NCI-H345 treated with DMSO at 0.1 percent for 48 hours (cell line): ENCODE data around the gene CFI.

Experiments
- DNase-seq: peaks from one replicate; lab custom pipeline; 2025; ENCODE audit not compliant: unreplicated experiment; lab: John Stamatoyannopoulos, UW

The CFI gene

DNA sequence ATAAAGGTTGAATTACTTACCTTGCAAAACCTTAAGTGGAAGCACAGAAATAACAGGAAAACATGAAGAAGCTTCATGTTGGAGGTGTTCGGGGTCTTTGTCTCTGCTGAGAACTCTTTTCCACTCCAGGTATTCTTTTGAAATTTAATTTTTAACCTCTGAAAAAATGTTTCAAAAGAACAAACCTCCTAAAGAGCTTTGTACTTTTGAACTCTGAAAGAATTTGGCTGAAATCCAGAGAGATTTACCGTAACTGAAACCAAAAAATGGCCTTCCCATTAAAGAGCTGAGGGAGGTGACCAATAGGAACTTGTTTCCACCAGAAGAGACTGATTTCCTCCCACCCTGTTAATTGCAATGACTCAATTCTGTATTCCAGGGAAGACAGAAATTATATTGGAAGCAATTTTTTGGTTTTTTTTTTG, at the start of gene CFI:
CFI (minus strand) TSS at position 105 of the 425 bp plus-strand sequence; CDS start at position 77, 28 bp downstream.
- DNase-seq: no peak

- DNase-seq: no peak
Measured at GRCh38 chr4:109850601-109851000, 48.8 kb upstream of the CFI start.

GRCh38 chr4:109848501-109848900, 46.7 kb upstream of the CFI start:
- DNase-seq: no peak

DNA sequence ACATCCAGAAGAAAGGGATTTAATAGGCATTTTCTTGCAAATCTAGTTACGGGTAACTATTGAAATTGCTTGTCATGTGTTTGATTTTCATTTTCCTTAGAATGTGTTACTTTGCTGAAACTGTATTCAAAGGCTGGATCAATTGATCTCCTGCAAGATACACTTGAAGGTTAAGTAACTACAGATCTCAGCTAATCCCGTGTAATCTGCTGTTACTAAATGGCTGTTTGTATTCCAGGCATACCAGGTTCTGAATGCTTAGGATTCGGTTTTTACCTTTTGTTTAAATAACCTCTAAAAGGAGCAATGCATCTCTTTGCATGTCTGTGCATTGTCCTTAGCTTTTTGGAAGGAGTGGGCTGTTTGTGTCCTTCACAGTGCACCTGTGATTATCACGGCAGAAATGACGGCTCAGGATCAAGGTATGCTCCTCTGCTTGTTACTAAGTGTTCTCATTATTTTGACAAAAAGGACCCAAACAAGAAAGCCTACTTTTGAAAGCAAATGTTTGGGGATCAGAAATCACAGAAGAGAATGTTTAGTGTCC, 46.2 kb upstream of the CFI start, which contains the start of gene LRIT3:
LRIT3 (plus strand) TSS at position 212 of the 547 bp plus-strand sequence; CDS start at position 307, 95 bp downstream.
- no peak for DNase-seq

GRCh38 chr4:109846395-109847098, 44.7 kb upstream of the CFI start:
- DNase-seq: no peak

DNA sequence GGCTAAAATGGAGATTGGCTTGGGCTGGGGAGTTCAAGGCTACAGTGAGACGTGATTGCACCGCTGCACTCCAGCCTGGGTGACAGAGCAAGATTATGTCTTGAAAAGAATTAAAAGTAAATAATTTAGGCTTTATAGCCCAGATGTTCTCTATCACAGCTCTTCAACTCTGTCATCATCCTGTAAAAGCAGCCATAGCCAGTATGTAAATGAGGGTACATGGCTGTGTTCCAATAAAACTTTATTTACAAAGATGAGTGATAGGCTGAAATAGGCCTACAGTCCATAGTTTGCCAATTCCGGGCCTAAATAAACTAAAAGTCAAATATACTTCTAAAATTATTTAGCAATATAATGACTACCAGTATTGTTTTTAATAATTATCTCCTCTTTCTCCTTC, 35.2 kb upstream of the CFI start:
- no peak for DNase-seq

- DNase-seq: no peak
Measured at GRCh38 chr4:109833756-109834155, 32.0 kb upstream of the CFI start.

GRCh38 chr4:109827672-109828071, 25.9 kb upstream of the CFI start, which contains the start of gene RRH:
RRH (plus strand) TSS chr4:109827972; CDS start chr4:109828028, 56 bp downstream.
- DNase-seq: no peak

GRCh38 chr4:109826719-109827118, 24.9 kb upstream of the CFI start:
- no peak for DNase-seq

DNA sequence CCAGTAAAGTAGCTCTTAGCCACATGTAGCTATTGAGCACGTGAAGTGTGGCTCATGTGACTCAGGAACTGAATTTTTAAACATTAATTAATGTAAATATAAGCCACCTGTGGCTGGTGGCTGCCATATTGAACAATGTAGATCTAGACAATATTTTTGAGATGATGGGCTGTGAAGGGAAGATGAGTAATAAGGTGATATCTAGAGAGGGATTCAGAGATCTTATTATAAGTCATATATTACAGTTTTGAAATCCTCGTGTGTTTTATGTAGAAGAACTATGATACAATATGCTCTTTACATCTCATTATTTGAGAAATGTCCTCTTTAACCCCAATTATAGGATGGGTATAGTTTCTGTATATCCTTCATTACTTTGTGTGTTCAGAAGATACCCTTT, 19.4 kb upstream of the CFI start:
- no peak for DNase-seq

GRCh38 chr4:109820563-109820962, 18.8 kb upstream of the CFI start:
- DNase-seq: no peak

GRCh38 chr4:109818268-109818667, 16.5 kb upstream of the CFI start:
- DNase-seq: no peak

DNA sequence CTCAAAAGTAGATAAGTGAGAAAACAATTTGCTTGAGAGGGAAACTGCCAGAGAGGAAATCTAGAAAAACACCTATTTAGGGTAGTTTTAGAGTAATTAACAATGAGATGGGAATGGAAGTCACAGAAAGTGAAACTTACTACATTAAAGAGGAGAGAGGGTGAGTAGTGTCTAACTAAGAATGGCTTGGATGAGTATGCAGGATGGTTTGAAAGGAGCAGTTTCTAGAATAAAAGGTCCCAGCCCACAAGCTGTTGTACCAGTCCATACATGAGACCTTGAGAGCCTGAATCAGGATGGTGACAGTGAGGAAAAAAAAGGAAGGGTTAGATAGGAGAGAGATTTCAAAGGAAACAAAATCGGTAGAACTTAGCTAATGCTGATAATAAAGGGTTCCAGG, 15.1 kb upstream of the CFI start:
- DNase-seq: no peak

DNA sequence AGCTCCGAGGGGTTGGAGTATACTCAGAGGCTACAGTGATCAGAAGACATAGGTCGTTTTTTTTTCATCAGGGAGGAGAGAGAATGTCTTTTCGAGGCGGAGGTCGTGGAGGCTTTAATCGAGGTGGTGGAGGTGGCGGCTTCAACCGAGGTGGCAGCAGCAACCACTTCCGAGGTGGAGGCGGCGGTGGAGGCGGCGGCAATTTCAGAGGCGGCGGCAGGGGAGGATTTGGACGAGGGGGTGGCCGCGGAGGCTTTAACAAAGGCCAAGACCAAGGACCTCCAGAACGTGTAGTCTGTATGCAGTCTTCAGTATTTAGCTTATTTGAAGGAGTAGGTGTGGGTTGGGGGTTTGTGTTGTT, 14.3 kb upstream of the CFI start:
- no peak for DNase-seq

DNA sequence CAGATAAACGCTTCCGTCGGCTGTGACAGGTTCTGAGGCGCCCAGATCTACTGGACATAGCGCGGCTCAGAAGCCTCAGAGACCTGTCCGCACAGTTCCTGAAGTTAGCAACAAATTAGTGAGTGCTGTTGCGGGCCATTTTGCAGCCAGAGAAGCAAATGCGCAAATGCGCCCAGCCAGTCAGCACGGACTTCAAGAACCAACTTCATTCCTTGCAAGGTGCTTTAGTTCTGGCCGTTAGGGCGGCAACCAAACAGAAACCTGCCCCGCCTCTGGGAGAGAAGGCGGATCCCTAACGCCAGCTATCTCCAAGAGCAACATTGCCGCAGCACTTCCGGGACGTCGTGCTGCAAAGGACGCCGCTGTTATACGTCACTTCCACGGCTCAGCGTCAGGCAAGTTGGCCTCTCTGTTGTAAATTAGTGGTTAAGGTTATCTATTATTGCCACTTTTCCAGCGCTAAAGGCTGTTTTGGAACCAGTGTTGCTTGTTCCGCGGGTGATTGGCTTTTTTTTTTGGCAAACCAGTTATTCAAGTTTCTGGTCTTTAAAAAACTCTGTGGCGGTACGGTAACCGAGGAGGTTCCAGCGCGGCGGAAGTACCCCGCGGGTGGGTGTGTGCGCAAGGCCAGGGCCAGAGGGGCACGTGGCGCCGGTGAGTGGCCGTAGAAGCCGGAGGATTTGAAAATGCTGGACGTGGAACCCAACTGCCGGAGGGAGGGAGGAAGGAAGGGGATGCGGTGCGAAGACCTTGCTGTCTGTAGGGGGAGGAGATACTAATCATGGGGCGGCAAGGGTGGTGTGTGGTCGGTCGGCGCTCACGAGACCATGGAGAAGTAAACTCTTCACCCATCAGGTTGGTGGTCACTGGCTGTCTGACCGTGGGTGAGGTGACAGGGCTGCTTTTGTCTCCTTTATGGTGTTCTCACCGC, 13.6 kb upstream of the CFI start, which contains the start of gene GAR1:
GAR1 (plus strand) TSS at position 612 of the 931 bp plus-strand sequence. CDS start 403 bp downstream, outside the sequence.
- peak; percentile 76 for DNase-seq

- DNase-seq: no peak
Measured at GRCh38 chr4:109811707-109812106, 9.9 kb upstream of the CFI start.

DNA sequence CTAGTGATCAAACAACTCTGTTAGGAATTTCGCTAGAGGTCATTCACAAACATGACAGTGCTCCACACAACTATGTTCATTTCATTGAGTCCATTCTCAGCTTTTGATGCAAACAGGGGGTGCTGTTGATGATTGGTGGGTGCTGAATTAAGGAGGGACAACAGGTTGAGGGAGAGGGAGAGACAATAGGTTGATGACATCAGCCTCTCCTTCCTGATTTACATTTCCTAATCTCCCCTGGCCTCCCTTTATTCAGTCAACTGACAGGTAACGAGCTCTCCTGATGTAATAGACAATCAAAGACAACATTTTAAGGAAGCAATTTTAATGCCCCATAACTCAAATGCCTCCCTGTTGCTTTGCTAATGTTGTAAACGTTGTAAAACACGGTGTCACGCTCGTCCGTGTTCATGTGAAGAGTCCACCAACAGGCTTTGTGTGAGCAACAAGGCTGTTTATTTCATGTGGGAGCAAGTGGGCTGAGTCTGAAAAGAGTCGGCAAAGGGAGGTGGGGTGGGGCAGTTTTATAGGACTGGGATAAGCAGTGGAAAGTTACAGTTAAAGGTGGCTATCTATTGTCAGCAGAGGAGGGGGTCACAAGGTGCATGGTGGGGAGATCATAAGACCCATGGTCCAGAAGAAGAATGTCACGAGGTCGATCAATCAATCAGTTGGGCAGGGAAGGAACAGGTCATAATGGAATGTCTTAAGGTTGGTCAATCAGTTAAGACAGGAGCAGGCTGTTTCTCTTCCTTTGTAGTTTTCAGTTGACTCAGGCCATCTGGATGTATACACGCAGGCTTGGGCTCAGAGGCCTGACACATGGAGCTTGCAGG, 9.0 kb upstream of the CFI start:
- DNase-seq: no peak

DNA sequence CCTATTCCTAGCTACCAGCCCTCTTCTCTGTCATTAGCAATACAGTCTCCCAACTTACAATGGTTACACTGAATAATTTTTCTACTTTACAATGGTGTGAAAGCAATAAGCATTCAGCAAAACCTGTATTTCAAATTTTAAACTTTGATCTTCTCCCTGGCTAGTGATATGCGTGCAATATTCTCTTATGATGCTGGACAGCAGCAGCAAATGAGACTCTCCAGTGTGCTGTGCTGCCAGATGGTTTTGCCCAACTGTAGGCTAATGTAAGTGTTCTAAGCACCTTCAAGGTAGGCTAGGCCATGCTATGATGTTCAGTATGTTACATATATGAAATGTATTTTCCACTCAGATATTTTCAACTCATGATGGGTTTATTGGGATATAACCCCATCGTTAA, 7.9 kb upstream of the CFI start:
- no peak for DNase-seq

DNA sequence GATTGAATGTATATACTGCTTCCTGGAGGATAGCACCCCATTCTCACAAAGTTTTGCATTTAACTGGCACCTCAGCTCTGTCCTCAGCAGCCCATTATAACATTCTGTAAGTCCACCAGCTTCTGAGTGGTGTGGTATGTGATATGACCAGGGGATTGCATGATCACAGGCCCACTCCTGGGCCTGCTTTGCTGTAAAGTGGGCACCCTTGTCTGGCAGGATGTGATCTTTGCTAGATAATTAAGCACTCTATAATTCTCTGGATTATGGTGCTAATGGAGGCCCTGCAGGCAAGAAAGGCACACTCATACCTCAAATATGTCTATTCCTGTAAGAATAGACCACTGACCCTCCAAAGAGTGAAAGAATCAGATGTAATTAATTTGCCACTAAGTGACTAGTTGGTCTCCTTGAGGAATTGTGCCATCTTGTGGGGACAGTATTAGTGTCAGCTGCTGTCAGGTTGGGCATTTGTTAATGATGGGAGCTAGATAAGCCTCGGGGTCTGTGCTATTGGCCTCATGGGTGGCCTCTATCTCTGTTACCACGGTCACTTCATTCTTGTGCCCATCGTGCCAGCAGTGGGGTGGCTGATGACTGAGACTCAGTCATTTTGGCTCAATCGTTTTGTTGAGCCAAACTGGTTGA, 2.2 kb upstream of the CFI start:
- peak; percentile 31 for DNase-seq

- DNase-seq: no peak
Measured at GRCh38 chr4:109801099-109801789, 555 bp downstream of the CFI start.
